ENCODE measurements around the gene NEDD8. TPM values are rescaled to one million over a fixed set of nuclear protein-coding genes. Genes with fewer than 3 reads are reported as not detected.

The NEDD8 gene
- total RNA-seq, 1 experiment from 2014 or later, result 330 TPM

- ChIA-PET CTCF (interaction anchor here (0.6 to 1.5 kb wide), 5 partner anchors 25 to 35 kb away, joined by 3 to 9 read pairs (median 3); partner anchors contain the start of genes DHRS1, NOP9 and TINF2), POLR2A (ENCODE audit: unreplicated experiment) (interaction anchor here (0.6 to 0.7 kb wide), 3 partner anchors 8 to 29 kb away, joined by 3 to 6 read pairs (median 6); partner anchors contain the start of gene TINF2)
- H3K79me2 ChIP-seq (ENCODE audit: low read length), result no peaks in the 10 kb centered on the region
- peaks cover 21% of the 10 kb centered on the region for H3K4me1 ChIP-seq (ENCODE audit: insufficient read depth, low read length)
- H4K20me1 ChIP-seq (ENCODE audit: low read length), result no peaks in the 10 kb centered on the region
- peak within 1 kb of the TSS; percentile 99 for H3K9ac ChIP-seq (ENCODE audit: low read length)
- no peaks in the 10 kb centered on the region for H3K9me3 ChIP-seq (ENCODE audit: low read length)
- H3K27ac ChIP-seq (ENCODE audit: low read length), result peak within 1 kb of the TSS; percentile 76
- H3K27me3 ChIP-seq (ENCODE audit: low read length), result no peaks in the 10 kb centered on the region
- ATAC-seq (peak; percentile 97), DNase-seq (peak; percentile 91)
- no peaks in the 10 kb centered on the region for H3K9me2 ChIP-seq (replicated peaks; ENCODE audit: low read length)
- peak within 1 kb of the TSS; percentile 99 for H2AFZ ChIP-seq (ENCODE audit: low read length)
- H3F3A ChIP-seq (ENCODE audit: low read length, unreplicated experiment), result no peaks in the 10 kb centered on the region
- intact Hi-C loops (cut with micrococcal nuclease), result loop anchor here (2.0 kb wide), 2 partner anchors 26 to 28 kb away; partner anchors contain the start of gene TINF2
- BruUV-seq (replicated peaks), result no TSS peak
- no peaks in the 10 kb centered on the region for H3K36me3 ChIP-seq (ENCODE audit: low read depth, low read length)
- TF ChIP-seq CTCF (conservative IDR thresholded peaks at IDR 0.05; ENCODE audit: low read depth, low read length), result peak; percentile 77
- no peak for TF ChIP-seq EZH2 (IDR thresholded peaks at IDR 0.05; ENCODE audit: low read length, unreplicated experiment)
- H3K4me3 ChIP-seq (ENCODE audit: low read length), result peak within 1 kb of the TSS; percentile 99
- H3K4me2 ChIP-seq (ENCODE audit: low read length), result peak within 1 kb of the TSS; percentile 98
These were observed 39.1 kb upstream of the NEDD8 start, which contains the start of gene RABGGTA for GRCh38 chr14:24271134-24271833. Gene RABGGTA, minus strand, starts transcription at chr14:24271597. Its CDS starts 482 bp downstream, at chr14:24271115.

GRCh38 chr14:24270537-24271133, 38.5 kb upstream of the NEDD8 start:
- Histone ChIP-seq H2AFZ (ENCODE audit: low read length) (peak overlapping the region; percentile 99), H3K4me2 (ENCODE audit: low read length) (peak overlapping the region; percentile 98), H3K9me3 (ENCODE audit: low read length) (no peaks in the 10 kb centered on the region), H3K27ac (ENCODE audit: low read length) (peak overlapping the region; percentile 76; the same call in 1 of the 2 replicates), H3K9me2 (replicated peaks; ENCODE audit: low read length) (no peaks in the 10 kb centered on the region), H4K20me1 (ENCODE audit: low read length) (no peaks in the 10 kb centered on the region), H3K36me3 (ENCODE audit: low read depth, low read length) (no peaks in the 10 kb centered on the region), H3K27me3 (ENCODE audit: low read length) (no peaks in the 10 kb centered on the region), H3K79me2 (ENCODE audit: low read length) (no peaks in the 10 kb centered on the region), H3K4me3 (ENCODE audit: low read length) (peak overlapping the region; percentile 99), H3K9ac (ENCODE audit: low read length) (peak overlapping the region; percentile 99), H3K4me1 (ENCODE audit: insufficient read depth, low read length) (peaks cover 21% of the 10 kb centered on the region), H3F3A (ENCODE audit: low read length, unreplicated experiment) (no peaks in the 10 kb centered on the region)
- BruUV-seq (replicated peaks), result TSS peak; percentile 56
- POLR2A ChIA-PET (ENCODE audit: unreplicated experiment), result no interaction called here
- TF ChIP-seq CTCF (conservative IDR thresholded peaks at IDR 0.05; ENCODE audit: low read depth, low read length) (no peak), EZH2phosphoT487 (IDR thresholded peaks at IDR 0.05; ENCODE audit: borderline replicate concordance, low read length) (no peak), EZH2 (IDR thresholded peaks at IDR 0.05; ENCODE audit: low read length, unreplicated experiment) (no peak)
- CTCF ChIA-PET, result interaction anchor here (0.6 to 1.5 kb wide), 4 partner anchors 26 to 36 kb away, joined by 3 to 9 read pairs (median 4); partner anchors contain the start of genes DHRS1, NOP9 and TINF2
- ATAC-seq (peak; percentile 19), DNase-seq (no peak)
- intact Hi-C loops (cut with micrococcal nuclease), result loop anchor here (2.0 kb wide), 2 partner anchors 26 to 28 kb away; partner anchors contain the start of gene TINF2
